Measurements from ENCODE around the gene SMDT1. TPM values are rescaled to one million over a fixed set of nuclear protein-coding genes. Genes with fewer than 3 reads are reported as not detected.
A peak's percentile ranks its signal among the peaks of the same experiment; 100 is the strongest.

The SMDT1 gene
- total and polyA plus RNA-seq, 9 of the 15 experiments (the other 6 are each of a cell fraction or from before 2014, with no cell fraction given), result 7.9 to 65.2 (median 14.3) TPM

DNA sequence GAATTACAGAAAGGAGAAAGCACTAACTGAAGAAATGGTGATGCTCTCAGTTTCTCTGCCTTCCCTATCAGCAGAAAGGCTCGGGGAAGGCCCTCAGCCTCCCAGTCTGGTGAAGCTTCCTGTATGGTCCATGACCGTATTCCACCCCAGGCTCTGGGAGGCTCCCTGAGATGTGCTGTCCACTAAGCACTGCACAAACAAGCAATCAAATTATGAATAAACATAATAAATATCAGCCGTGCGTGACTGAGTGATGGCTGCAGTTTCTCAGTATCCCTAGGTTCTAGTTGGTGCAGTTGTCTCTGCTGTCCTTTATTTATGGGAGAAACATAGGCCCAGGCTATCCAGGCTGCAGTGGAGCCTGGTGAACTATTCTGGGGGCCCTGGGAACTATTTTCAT, 3.6 kb downstream of the SMDT1 start:
- TF ChIP-seq HEY1 (CRISPR knock-in tag; IDR thresholded peaks at IDR 0.05; ENCODE audit: borderline replicate concordance) (no peak), ZNF830 (CRISPR knock-in tag; IDR thresholded peaks at IDR 0.05) (no peak)
- ATAC-seq (no peak), DNase-seq (ENCODE audit: extremely low read depth in 1 of 4, low spot score in 3 of 4) (no peak), FAIRE-seq (no peak)
- no peaks in the 10 kb centered on the region for H4K20me1 ChIP-seq (replicated peaks; ENCODE audit: control insufficient read depth, insufficient read depth, low read length)
- ChIA-PET CTCF (ENCODE audit: low intra/inter-chr PET ratio) (no interaction called here), POLR2A (no interaction called here)
- no peak overlapping the region for H3K9ac ChIP-seq (ENCODE audit: insufficient read depth in 1 of 2, low read depth in 2 of 2, low read length in 2 of 2)
- H3K4me3 ChIP-seq, result no peak overlapping the region
- H3K79me2 ChIP-seq (ENCODE audit: control insufficient read depth, insufficient read depth, low read length), result peaks cover 30% of the 10 kb centered on the region
- WGBS (ENCODE audit: insufficient coverage, low coverage, missing lambda C conversion rate), result 96% methylated on average over 4 of the region's 4 CpGs
- in situ Hi-C loops (cut with MboI), result no loop called here
- no peaks in the 10 kb centered on the region for H3K9me3 ChIP-seq (replicated peaks; ENCODE audit: control insufficient read depth, insufficient read depth, low read depth, low read length)
- H3K9me1 ChIP-seq (ENCODE audit: control insufficient read depth, insufficient read depth, low read length), result no peaks in the 10 kb centered on the region
- no peaks in the 10 kb centered on the region for H3K27me3 ChIP-seq (ENCODE audit: control insufficient read depth in 2 of 2, insufficient read depth in 2 of 2, low read length in 2 of 2)
- peaks cover 52% of the 10 kb centered on the region for H3K36me3 ChIP-seq (ENCODE audit: control insufficient read depth, insufficient read depth, low read length)
- H3K27ac ChIP-seq (ENCODE audit: extremely low read depth, low read depth, low read length), result no peak overlapping the region
- H3K4me1 ChIP-seq (replicated peaks in 1 of 2; ENCODE audit: control insufficient read depth in 2 of 2, insufficient read depth in 2 of 2, low read length in 2 of 2), result peaks cover 10% of the 10 kb centered on the region in 2 experiments
- H3K4me2 ChIP-seq (ENCODE audit: insufficient read depth, low read length), result no peak overlapping the region
- intact Hi-C loops (cut with micrococcal nuclease), result no loop called here
- H2AFZ ChIP-seq (ENCODE audit: low read depth, low read length), result no peak overlapping the region
- BruUV-seq (replicated peaks), result no TSS peak

DNA sequence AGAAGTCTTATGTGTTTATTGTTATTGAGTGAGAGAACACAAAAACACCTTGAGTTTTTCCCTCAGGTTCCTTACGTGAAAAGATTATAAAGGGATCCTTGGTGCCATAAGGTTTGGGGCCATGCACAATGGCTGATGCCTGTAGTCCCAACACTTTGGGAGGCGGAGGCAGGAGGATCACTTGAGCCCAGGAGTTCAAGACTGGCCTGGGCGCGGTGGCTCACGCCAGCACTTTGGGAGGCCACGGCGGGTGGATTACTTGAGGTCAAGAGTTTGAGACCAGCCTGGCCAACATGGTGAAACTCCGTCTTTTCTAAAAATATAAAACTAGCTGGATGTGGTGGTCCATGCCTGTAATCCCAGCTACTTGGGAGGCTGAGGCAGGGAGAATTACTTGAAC, 5.4 kb downstream of the SMDT1 start:
- POLR2A ChIA-PET, result interaction anchor here (0.6 kb wide), 1 partner anchor 14 kb away, joined by 3 read pairs; the partner anchor contains the start of gene NAGA
- WGBS (ENCODE audit: insufficient coverage, low coverage, missing lambda C conversion rate), result 94% methylated on average over 7 of the region's 8 CpGs
- in situ Hi-C loops (cut with MboI), result no loop called here

More for the DNA sequence above, 5.4 kb downstream of the SMDT1 start:
- Histone ChIP-seq H3K79me2 (ENCODE audit: control insufficient read depth, insufficient read depth, low read length) (peaks cover 46% of the 10 kb centered on the region), H3K27ac (ENCODE audit: extremely low read depth, low read depth, low read length) (no peak overlapping the region), H3K27me3 (ENCODE audit: control insufficient read depth in 2 of 2, insufficient read depth in 2 of 2, low read length in 2 of 2) (no peaks in the 10 kb centered on the region), H3K4me3 (no peak overlapping the region), H3K9ac (ENCODE audit: insufficient read depth in 1 of 2, low read depth in 2 of 2, low read length in 2 of 2) (no peak overlapping the region), H3K9me1 (ENCODE audit: control insufficient read depth, insufficient read depth, low read length) (no peaks in the 10 kb centered on the region), H3K9me3 (replicated peaks; ENCODE audit: control insufficient read depth, insufficient read depth, low read depth, low read length) (peaks cover 8% of the 10 kb centered on the region; the same call in 1 of the 2 replicates), H2AFZ (ENCODE audit: low read depth, low read length) (no peak overlapping the region), H4K20me1 (replicated peaks; ENCODE audit: control insufficient read depth, insufficient read depth, low read length) (no peaks in the 10 kb centered on the region), H3K36me3 (ENCODE audit: control insufficient read depth, insufficient read depth, low read length) (peaks cover 62% of the 10 kb centered on the region), H3K4me2 (ENCODE audit: insufficient read depth, low read length) (no peak overlapping the region), H3K4me1 (replicated peaks in 1 of 2; ENCODE audit: control insufficient read depth in 2 of 2, insufficient read depth in 2 of 2, low read length in 2 of 2) (peaks cover 0 to 2% of the 10 kb centered on the region in 2 experiments; a peak in 2 of 5 replicates)
- no peak for DNase-seq (ENCODE audit: extremely low read depth in 1 of 4, low spot score in 3 of 4)
- intact Hi-C loops (cut with micrococcal nuclease), result no loop called here
- TF ChIP-seq, protein P1, sequence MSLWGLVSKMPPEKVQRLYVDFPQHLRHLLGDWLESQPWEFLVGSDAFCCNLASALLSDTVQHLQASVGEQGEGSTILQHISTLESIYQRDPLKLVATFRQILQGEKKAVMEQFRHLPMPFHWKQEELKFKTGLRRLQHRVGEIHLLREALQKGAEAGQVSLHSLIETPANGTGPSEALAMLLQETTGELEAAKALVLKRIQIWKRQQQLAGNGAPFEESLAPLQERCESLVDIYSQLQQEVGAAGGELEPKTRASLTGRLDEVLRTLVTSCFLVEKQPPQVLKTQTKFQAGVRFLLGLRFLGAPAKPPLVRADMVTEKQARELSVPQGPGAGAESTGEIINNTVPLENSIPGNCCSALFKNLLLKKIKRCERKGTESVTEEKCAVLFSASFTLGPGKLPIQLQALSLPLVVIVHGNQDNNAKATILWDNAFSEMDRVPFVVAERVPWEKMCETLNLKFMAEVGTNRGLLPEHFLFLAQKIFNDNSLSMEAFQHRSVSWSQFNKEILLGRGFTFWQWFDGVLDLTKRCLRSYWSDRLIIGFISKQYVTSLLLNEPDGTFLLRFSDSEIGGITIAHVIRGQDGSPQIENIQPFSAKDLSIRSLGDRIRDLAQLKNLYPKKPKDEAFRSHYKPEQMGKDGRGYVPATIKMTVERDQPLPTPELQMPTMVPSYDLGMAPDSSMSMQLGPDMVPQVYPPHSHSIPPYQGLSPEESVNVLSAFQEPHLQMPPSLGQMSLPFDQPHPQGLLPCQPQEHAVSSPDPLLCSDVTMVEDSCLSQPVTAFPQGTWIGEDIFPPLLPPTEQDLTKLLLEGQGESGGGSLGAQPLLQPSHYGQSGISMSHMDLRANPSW (CRISPR knock-in tag; IDR thresholded peaks at IDR 0.05), result no peak
- TF ChIP-seq PRMT5 (CRISPR knock-in tag; IDR thresholded peaks at IDR 0.05) (no peak), POLR2AphosphoS2 (IDR thresholded peaks at IDR 0.05; ENCODE audit: low read length) (0 out of 2 replicates have a peak, but pooled peaks have one; percentile 2), MTA3 (IDR thresholded peaks at IDR 0.05; ENCODE audit: borderline replicate concordance) (no peak), SUPT5H (IDR thresholded peaks at IDR 0.05) (0 out of 2 replicates have a peak, but pooled peaks have one; percentile 13)
- CTCF ChIA-PET (ENCODE audit: low intra/inter-chr PET ratio), result no interaction called here
- BruUV-seq (replicated peaks), result no TSS peak
- no peak for FAIRE-seq
- ATAC-seq, result no peak

All from K562 (cell line).